GM19239 (cell line): ENCODE data around the gene GDF9.

Source experiments
- DNase-seq: peaks from one replicate; pipeline ENCODE4 v3.0.0; 2011; ENCODE audit warnings: low spot score; ENCODE audit not compliant: insufficient read length
- FAIRE-seq: peaks from 2 replicates; lab custom pipeline; 2011; peaks lifted over from hg19 to GRCh38; lab: Jason Lieb, UNC

GDF9 gene

GRCh38 chr5:132839426-132840301 lies 26.6 kb downstream of the GDF9 start:
- no peak for FAIRE-seq
- no peak for DNase-seq

- DNase-seq (no peak), FAIRE-seq (no peak)
These were observed 27.6 kb downstream of the GDF9 start for GRCh38 chr5:132838516-132839282.

GRCh38 chr5:132837868-132838267 lies 28.4 kb downstream of the GDF9 start:
- FAIRE-seq (no peak), DNase-seq (no peak)

GRCh38 chr5:132836852-132837251 lies 29.4 kb downstream of the GDF9 start:
- DNase-seq (no peak), FAIRE-seq (no peak)

GRCh38 chr5:132834057-132834456 lies 32.2 kb downstream of the GDF9 start:
- DNase-seq: no peak
- no peak for FAIRE-seq

- DNase-seq: no peak
- FAIRE-seq: no peak
These were observed 33.7 kb downstream of the GDF9 start for GRCh38 chr5:132832612-132833011.

GRCh38 chr5:132831095-132831860 lies 35.0 kb downstream of the GDF9 start:
- DNase-seq (no peak), FAIRE-seq (no peak)

- DNase-seq: peak; percentile 85
- peak; percentile 31 for FAIRE-seq
These were observed 35.7 kb downstream of the GDF9 start, which contains the start of gene SHROOM1 for GRCh38 chr5:132830436-132831094. Gene SHROOM1, minus strand, starts transcription at chr5:132830647. Its CDS starts 4,507 bp downstream, at chr5:132826140.

- DNase-seq (peak; percentile 97), FAIRE-seq (peak; percentile 44)
These were observed 36.4 kb downstream of the GDF9 start for GRCh38 chr5:132829742-132830435.

- DNase-seq (no peak), FAIRE-seq (no peak)
These were observed 37.3 kb downstream of the GDF9 start for GRCh38 chr5:132828846-132829494.

- DNase-seq: no peak
- no peak for FAIRE-seq
These were observed 38.2 kb downstream of the GDF9 start for GRCh38 chr5:132827943-132828673.

- no peak for FAIRE-seq
- DNase-seq: no peak
These were observed 39.7 kb downstream of the GDF9 start for GRCh38 chr5:132826424-132827082.

- FAIRE-seq (no peak), DNase-seq (no peak)
These were observed 40.4 kb downstream of the GDF9 start for GRCh38 chr5:132825834-132826391.

- DNase-seq (no peak), FAIRE-seq (no peak)
These were observed 41.0 kb downstream of the GDF9 start for GRCh38 chr5:132825033-132825833.

- no peak for FAIRE-seq
- no peak for DNase-seq
These were observed 41.8 kb downstream of the GDF9 start for GRCh38 chr5:132824426-132824825.

- no peak for DNase-seq
- peak; percentile 4 for FAIRE-seq
These were observed 42.7 kb downstream of the GDF9 start for GRCh38 chr5:132823481-132824050.
